H1 (cell line): Measurements from ENCODE around the gene CREBBP. TPM values are rescaled to one million over a fixed set of nuclear protein-coding genes. Genes with fewer than 3 reads are reported as not detected.

Experiments
- CTCF ChIA-PET: fragments of 300-600 bp; sonication (Branson Sonifier 250); formaldehyde crosslinking; loops from one replicate; lab custom pipeline; 2021; ENCODE audit not compliant: partially characterized antibody; lab: Charles Lee
- POLR2A ChIA-PET: fragments of 300-600 bp; sonication (Branson Sonifier 250); formaldehyde crosslinking; loops from one replicate; lab custom pipeline; 2021; ENCODE audit warnings: inconsistent platforms; ENCODE audit not compliant: partially characterized antibody; lab: Charles Lee
- DNase-seq, 2 experiments: peaks; one replicate each; pipeline versions ENCODE4 v3.0.0 to v3.0.0-alpha.2; 2010 to 2022; ENCODE audit warnings: low spot score in 2 of 2, low read depth in 1 of 2, mixed read lengths in 1 of 2
- FAIRE-seq: peaks from 2 replicates; lab custom pipeline; 2011; peaks lifted over from hg19 to GRCh38; lab: Jason Lieb, UNC
- H2AFZ ChIP-seq: 2 replicates; pipeline ENCODE4 v1.8.1; 2012; ENCODE audit warnings: low read length, inconsistent platforms
- H2AK5ac ChIP-seq: 2 replicates; pipeline ENCODE4 v1.6.1; 2013; ENCODE audit warnings: low read depth, low read length
- H2BK120ac ChIP-seq: replicated peaks from 2 replicates; pipeline ENCODE3; 2013; ENCODE audit warnings: low read depth, low read length, inconsistent platforms
- H2BK12ac ChIP-seq: 2 replicates; pipeline ENCODE4 v1.6.1; 2013; ENCODE audit warnings: low read depth, low read length
- H2BK15ac ChIP-seq: 2 replicates; pipeline ENCODE4 v1.6.1; 2013; ENCODE audit warnings: low read length
- H2BK20ac ChIP-seq: 2 replicates; pipeline ENCODE4 v1.6.1; 2013; ENCODE audit warnings: low read length
- H2BK5ac ChIP-seq: 2 replicates; pipeline ENCODE4 v1.6.1; 2013; ENCODE audit warnings: low read depth, low read length
- H3K14ac ChIP-seq: 2 replicates; pipeline ENCODE4 v1.6.1; 2013; ENCODE audit warnings: inconsistent platforms; ENCODE audit not compliant: insufficient read length
- H3K18ac ChIP-seq: 2 replicates; pipeline ENCODE4 v1.6.1; 2013; ENCODE audit warnings: low read length; ENCODE audit errors: extremely low read depth
- H3K23ac ChIP-seq: 2 replicates; pipeline ENCODE4 v1.6.1; 2013; ENCODE audit warnings: inconsistent platforms; ENCODE audit not compliant: insufficient read length
- H3K23me2 ChIP-seq: 2 replicates; pipeline ENCODE4 v1.6.1; 2013; ENCODE audit warnings: low read depth, low read length
- H3K27ac ChIP-seq: 2 replicates; pipeline ENCODE4 v1.6.1; 2011; ENCODE audit warnings: low read depth, low read length, inconsistent platforms
- H3K27me3 ChIP-seq, 4 experiments: replicated peaks in 1 of 4; 1 replicate in 1 of 4; 2 replicates in 3 of 4; pipeline versions ENCODE4 v1.6.1 to v1.8.1; 2011 to 2013; ENCODE audit warnings: low read length in 3 of 4, mild to moderate bottlenecking in 3 of 4, inconsistent platforms in 2 of 4, mixed read lengths in 2 of 4, moderate library complexity in 1 of 4; ENCODE audit not compliant: control insufficient read depth in 3 of 4, insufficient read depth in 3 of 4; ENCODE audit errors: extremely low read depth in 1 of 4
- H3K36me3 ChIP-seq, 4 experiments: 2 replicates each; pipeline versions ENCODE4 v1.6.1 to v1.8.1; 2011 to 2013; ENCODE audit warnings: mild to moderate bottlenecking in 4 of 4, low read length in 3 of 4, moderate library complexity in 2 of 4, control low read depth in 1 of 4, inconsistent platforms in 1 of 4; ENCODE audit not compliant: insufficient read depth in 4 of 4, control insufficient read depth in 2 of 4
- H3K4ac ChIP-seq: replicated peaks from 2 replicates; pipeline ENCODE3; 2013; ENCODE audit warnings: low read length, low read depth, mixed read lengths, inconsistent platforms; ENCODE audit not compliant: insufficient read length
- H3K4me1 ChIP-seq, 4 experiments: replicated peaks in 1 of 4; 1 replicate in 1 of 4; 2 replicates in 3 of 4; pipeline versions ENCODE4 v1.6.1 to v1.8.1; 2011 to 2013; ENCODE audit warnings: low read length in 3 of 4, inconsistent platforms in 2 of 4, mixed read lengths in 1 of 4; ENCODE audit not compliant: insufficient read depth in 4 of 4, control insufficient read depth in 3 of 4
- H3K4me2 ChIP-seq, 2 experiments: 2 replicates each; pipeline versions ENCODE4 v1.6.1 to v1.8.1; 2011 to 2013; ENCODE audit warnings: low read depth in 2 of 2, low read length in 2 of 2, control low read depth in 1 of 2, inconsistent platforms in 1 of 2, mild to moderate bottlenecking in 1 of 2; ENCODE audit not compliant: insufficient read depth in 1 of 2
- H3K4me3 ChIP-seq, 4 experiments: fragments of 200-600, 300-600 bp in 1 of 4; sonication (generic), shearing (Covaris generic), sonication (Bioruptor Twin) in 1 of 4; 2 replicates each; pipeline versions ENCODE4 v1.5.1 to v1.8.1; 2011 to 2016; ENCODE audit warnings: low read length in 4 of 4, low read depth in 3 of 4, control low read depth in 2 of 4, inconsistent platforms in 2 of 4, mild to moderate bottlenecking in 2 of 4, mixed read lengths in 1 of 4, moderate library complexity in 1 of 4; ENCODE audit not compliant: insufficient read depth in 2 of 4; ENCODE audit errors: extremely low read depth in 1 of 4
- H3K56ac ChIP-seq: replicated peaks from 2 replicates; pipeline ENCODE3; 2013; ENCODE audit warnings: low read depth, mild to moderate bottlenecking, mixed read lengths, low read length, inconsistent platforms; ENCODE audit not compliant: insufficient read length
- H3K79me1 ChIP-seq: 2 replicates; pipeline ENCODE4 v1.6.1; 2013; ENCODE audit warnings: low read depth, low read length, control low read depth
- H3K79me2 ChIP-seq, 2 experiments: 2 replicates each; pipeline versions ENCODE4 v1.6.1 to v1.8.1; 2012 to 2013; ENCODE audit warnings: low read length in 2 of 2, mild to moderate bottlenecking in 2 of 2, inconsistent platforms in 1 of 2; ENCODE audit not compliant: insufficient read depth in 2 of 2, control insufficient read depth in 1 of 2
- H3K9ac ChIP-seq, 4 experiments: replicated peaks in 1 of 4; 1 replicate in 1 of 4; 2 replicates in 3 of 4; pipeline versions ENCODE4 v1.6.1 to v1.8.1; 2011 to 2013; ENCODE audit warnings: low read depth in 3 of 4, low read length in 3 of 4, control low read depth in 2 of 4, mild to moderate bottlenecking in 2 of 4, moderate library complexity in 2 of 4, inconsistent platforms in 1 of 4; ENCODE audit errors: extremely low read depth in 1 of 4
- H3K9me3 ChIP-seq, 2 experiments: 2 replicates each; pipeline versions ENCODE4 v1.6.1 to v1.8.1; 2012 to 2013; ENCODE audit warnings: mild to moderate bottlenecking in 2 of 2, moderate library complexity in 2 of 2, control low read depth in 1 of 2, inconsistent platforms in 1 of 2, low read depth in 1 of 2, low read length in 1 of 2, mixed read lengths in 1 of 2; ENCODE audit not compliant: insufficient read depth in 2 of 2
- H4K20me1 ChIP-seq, 2 experiments: replicated peaks in 1 of 2; 2 replicates each; pipeline versions ENCODE3 to v1.8.1; 2011 to 2013; ENCODE audit warnings: inconsistent platforms in 2 of 2, low read length in 2 of 2, mild to moderate bottlenecking in 1 of 2; ENCODE audit not compliant: insufficient read depth in 2 of 2, control insufficient read depth in 1 of 2
- H4K5ac ChIP-seq: 2 replicates; pipeline ENCODE4 v1.6.1; 2013; ENCODE audit warnings: low read length, low read depth, mixed read lengths, inconsistent platforms; ENCODE audit not compliant: insufficient read length
- H4K8ac ChIP-seq: 2 replicates; pipeline ENCODE4 v1.8.0; 2013; ENCODE audit warnings: mild to moderate bottlenecking, moderate library complexity, low read length, inconsistent platforms; ENCODE audit not compliant: insufficient read depth; ENCODE audit errors: extremely low read depth
- H4K91ac ChIP-seq: replicated peaks from 2 replicates; pipeline ENCODE3; 2013; ENCODE audit warnings: low read length, mixed read lengths, inconsistent platforms; ENCODE audit not compliant: insufficient read length
- EGR1 ChIP-seq: IDR thresholded peaks from 2 replicates; pipeline ENCODE4 v1.6.1; 2011; ENCODE audit warnings: low read depth, low read length, borderline replicate concordance
- FOSL1 ChIP-seq: IDR thresholded peaks from 2 replicates; pipeline ENCODE4 v1.6.1; 2011; ENCODE audit warnings: mild to moderate bottlenecking, low read depth, low read length, moderate library complexity; ENCODE audit not compliant: insufficient read depth
- HDAC2 ChIP-seq, 2 experiments: fragments of 300-600 bp in 1 of 2; sonication (generic) in 1 of 2; IDR thresholded peaks; 2 replicates each; pipeline ENCODE4 v1.6.1; 2011 to 2012; ENCODE audit warnings: low read depth in 2 of 2, low read length in 2 of 2, mild to moderate bottlenecking in 2 of 2, moderate library complexity in 2 of 2, borderline replicate concordance in 1 of 2, inconsistent platforms in 1 of 2
- JUND ChIP-seq: IDR thresholded peaks from 2 replicates; pipeline ENCODE4 v1.6.1; 2011; ENCODE audit warnings: mild to moderate bottlenecking, improper control_type of control experiment, low read length
- SIRT6 ChIP-seq: IDR thresholded peaks from one replicate; pipeline ENCODE4 v1.7.1; 2012; ENCODE audit warnings: low read length, inconsistent platforms
- TAF7 ChIP-seq: optimal IDR thresholded peaks from 2 replicates; pipeline ENCODE3; 2011; ENCODE audit warnings: low read depth, mild to moderate bottlenecking, inconsistent platforms, low read length, moderate library complexity, borderline replicate concordance
- TEAD4 ChIP-seq: IDR thresholded peaks from 2 replicates; pipeline ENCODE4 v1.6.1; 2012; ENCODE audit warnings: low read depth, low read length, inconsistent platforms, mixed read lengths
- WGBS, 2 experiments: shearing (Covaris generic) in 1 of 2; methylation state at CpG; one replicate each; pipeline versions ENCODE4 v1.1.6 to v1.1.7; 2013 to 2015; ENCODE audit warnings: low lambda C conversion rate in 2 of 2, mixed read lengths in 2 of 2, inconsistent platforms in 1 of 2, low coverage in 1 of 2, missing lambda C conversion rate in 1 of 2; ENCODE audit not compliant: insufficient replicate concordance in 2 of 2, insufficient coverage in 1 of 2, insufficient read length in 1 of 2; ENCODE audit errors: extremely low coverage in 1 of 2, missing lambda C conversion rate in 1 of 2; 5-methylcytosine and 5-hydroxymethylcytosine counted together
- polyA plus RNA-seq, 7 experiments: library from polyadenylated mRNA; depleted of rRNA in 3 of 7; stranded (reverse) in 5 of 7; unstranded in 2 of 7; fragments of >200 nt in 5 of 7; fragments of 200-250 nt in 2 of 7; gene quantifications; 1 replicate in 5 of 7; 2 replicates in 1 of 7; 4 replicates in 1 of 7; pipeline versions ENCODE4 v1.2.1 to v1.2.3, GENCODE V29; 2011 to 2013; ENCODE audit warnings: missing spikeins in 2 of 7, mixed read lengths in 2 of 7
- total RNA-seq: library from RNA; stranded (reverse); fragmentation: NEBNext Ultra II Directional; extraction: Animal tissue kit (Norgen Biotek cat#: 25700); gene quantifications from 2 replicates; pipeline ENCODE4 v1.2.1, GENCODE V29; 2021
- TF ChIP-seq, protein P1 (sequence below): IDR thresholded peaks from 2 replicates; pipeline ENCODE4 v1.6.1; 2012; ENCODE audit warnings: low read length, inconsistent platforms
- TF ChIP-seq, protein P2 (sequence below), 3 experiments: IDR thresholded peaks; 1 replicate in 2 of 3; 2 replicates in 1 of 3; pipeline versions ENCODE4 v1.5.1 to v1.6.1; 2011; ENCODE audit warnings: low read length in 3 of 3, mild to moderate bottlenecking in 3 of 3, inconsistent platforms in 2 of 3, low read depth in 1 of 3, moderate library complexity in 1 of 3; ENCODE audit not compliant: insufficient read depth in 1 of 3; ENCODE audit errors: control extremely low read depth in 1 of 3

CREBBP gene
- total and polyA plus RNA-seq, 2 of the 8 experiments (the other 6 are each of a cell fraction or from before 2014, with no cell fraction given): 10.0 to 60.1 TPM

DNA sequence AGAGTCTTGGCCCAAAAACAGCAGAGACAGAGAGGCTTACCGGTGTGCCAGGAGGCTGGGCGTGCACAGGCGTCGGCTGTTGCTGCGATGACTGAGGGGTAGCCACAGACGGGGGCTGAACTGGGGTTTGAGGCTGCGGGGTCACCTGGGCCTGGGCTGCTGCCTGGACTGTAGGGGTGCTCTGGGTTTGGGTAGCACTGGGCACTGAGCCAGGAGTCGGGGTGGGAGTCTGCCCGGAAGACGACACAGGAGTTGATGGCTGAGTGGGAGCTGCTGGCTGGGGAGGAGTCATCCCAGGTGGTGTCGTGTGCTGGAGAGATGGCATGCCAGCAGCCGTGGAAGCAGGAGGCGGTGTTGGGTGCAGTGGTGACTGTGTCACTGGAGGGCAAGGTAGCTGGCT is 110.0 kb downstream of the CREBBP start:
- Histone ChIP-seq H4K5ac (no peak overlapping the region), H3K56ac (no peak overlapping the region), H2BK120ac (no peak overlapping the region), H3K18ac (no peak overlapping the region), H2BK5ac (no peak overlapping the region; the same call in 1 of the 2 replicates), H3K4me3 (no peak overlapping the region), H3K4me1 (no peaks in the 10 kb centered on the region), H2BK12ac (no peak overlapping the region), H3K23me2 (no peaks in the 10 kb centered on the region), H2BK20ac (no peak overlapping the region), H2BK15ac (no peak overlapping the region), H3K9me3 (no peaks in the 10 kb centered on the region), H3K27ac (no peak overlapping the region), H3K36me3 (peaks cover 20 to 81% (median 44%) of the 10 kb centered on the region in 4 experiments; a peak in 7 of 8 replicates), H3K23ac (no peak overlapping the region), H2AK5ac (no peak overlapping the region), H3K79me2 (no peaks in the 10 kb centered on the region), H3K4me2 (no peak overlapping the region), H3K4ac (no peak overlapping the region), H4K91ac (no peak overlapping the region), H3K9ac (no peak overlapping the region), H3K14ac (no peak overlapping the region), H4K8ac (no peak overlapping the region; the same call in 1 of the 2 replicates), H4K20me1 (peaks cover 2 to 6% of the 10 kb centered on the region in 2 experiments), H3K79me1 (peaks cover 2% of the 10 kb centered on the region; the same call in 1 of the 2 replicates), H3K27me3 (no peaks in the 10 kb centered on the region), H2AFZ (no peak overlapping the region)
- POLR2A ChIA-PET: interaction anchor here (1.8 kb wide), 1 partner anchor 20 kb away, joined by 6 read pairs; no protein-coding TSS in a partner anchor
- CTCF ChIA-PET: interaction anchor here (0.9 kb wide), 1 partner anchor 34 kb away, joined by 3 read pairs; no protein-coding TSS in a partner anchor
- FAIRE-seq (no peak), DNase-seq (no peak)
- WGBS, 2 experiments: 91% methylated on average over 13 of the region's 13 CpGs; no CpG with 5 or more reads in 1 of the 2 experiments
- TF ChIP-seq, protein P1, sequence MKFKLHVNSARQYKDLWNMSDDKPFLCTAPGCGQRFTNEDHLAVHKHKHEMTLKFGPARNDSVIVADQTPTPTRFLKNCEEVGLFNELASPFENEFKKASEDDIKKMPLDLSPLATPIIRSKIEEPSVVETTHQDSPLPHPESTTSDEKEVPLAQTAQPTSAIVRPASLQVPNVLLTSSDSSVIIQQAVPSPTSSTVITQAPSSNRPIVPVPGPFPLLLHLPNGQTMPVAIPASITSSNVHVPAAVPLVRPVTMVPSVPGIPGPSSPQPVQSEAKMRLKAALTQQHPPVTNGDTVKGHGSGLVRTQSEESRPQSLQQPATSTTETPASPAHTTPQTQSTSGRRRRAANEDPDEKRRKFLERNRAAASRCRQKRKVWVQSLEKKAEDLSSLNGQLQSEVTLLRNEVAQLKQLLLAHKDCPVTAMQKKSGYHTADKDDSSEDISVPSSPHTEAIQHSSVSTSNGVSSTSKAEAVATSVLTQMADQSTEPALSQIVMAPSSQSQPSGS: no peak
- TF ChIP-seq, protein P2, sequence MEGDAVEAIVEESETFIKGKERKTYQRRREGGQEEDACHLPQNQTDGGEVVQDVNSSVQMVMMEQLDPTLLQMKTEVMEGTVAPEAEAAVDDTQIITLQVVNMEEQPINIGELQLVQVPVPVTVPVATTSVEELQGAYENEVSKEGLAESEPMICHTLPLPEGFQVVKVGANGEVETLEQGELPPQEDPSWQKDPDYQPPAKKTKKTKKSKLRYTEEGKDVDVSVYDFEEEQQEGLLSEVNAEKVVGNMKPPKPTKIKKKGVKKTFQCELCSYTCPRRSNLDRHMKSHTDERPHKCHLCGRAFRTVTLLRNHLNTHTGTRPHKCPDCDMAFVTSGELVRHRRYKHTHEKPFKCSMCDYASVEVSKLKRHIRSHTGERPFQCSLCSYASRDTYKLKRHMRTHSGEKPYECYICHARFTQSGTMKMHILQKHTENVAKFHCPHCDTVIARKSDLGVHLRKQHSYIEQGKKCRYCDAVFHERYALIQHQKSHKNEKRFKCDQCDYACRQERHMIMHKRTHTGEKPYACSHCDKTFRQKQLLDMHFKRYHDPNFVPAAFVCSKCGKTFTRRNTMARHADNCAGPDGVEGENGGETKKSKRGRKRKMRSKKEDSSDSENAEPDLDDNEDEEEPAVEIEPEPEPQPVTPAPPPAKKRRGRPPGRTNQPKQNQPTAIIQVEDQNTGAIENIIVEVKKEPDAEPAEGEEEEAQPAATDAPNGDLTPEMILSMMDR (IDR thresholded peaks at IDR 0.05; ENCODE audit: control extremely low read depth in 1 of 3, insufficient read depth in 1 of 3, low read depth in 1 of 3, low read length in 3 of 3): no peak
- TF ChIP-seq EGR1: no peak
- no peak for TF ChIP-seq TEAD4
- TF ChIP-seq HDAC2 (IDR thresholded peaks at IDR 0.05; ENCODE audit: borderline replicate concordance in 1 of 2, low read depth in 2 of 2, low read length in 2 of 2): no peak
- no peak for TF ChIP-seq FOSL1
- no peak for TF ChIP-seq JUND
- no peak for TF ChIP-seq SIRT6
- no peak for TF ChIP-seq TAF7
